Measurements from ENCODE around the gene MGST3.
"Not testable (repeated sequence)": the region's sequence is repeated elsewhere in the genome, so short reads cannot be mapped to it uniquely, and the experiment has no call there.

Gene MGST3

DNA sequence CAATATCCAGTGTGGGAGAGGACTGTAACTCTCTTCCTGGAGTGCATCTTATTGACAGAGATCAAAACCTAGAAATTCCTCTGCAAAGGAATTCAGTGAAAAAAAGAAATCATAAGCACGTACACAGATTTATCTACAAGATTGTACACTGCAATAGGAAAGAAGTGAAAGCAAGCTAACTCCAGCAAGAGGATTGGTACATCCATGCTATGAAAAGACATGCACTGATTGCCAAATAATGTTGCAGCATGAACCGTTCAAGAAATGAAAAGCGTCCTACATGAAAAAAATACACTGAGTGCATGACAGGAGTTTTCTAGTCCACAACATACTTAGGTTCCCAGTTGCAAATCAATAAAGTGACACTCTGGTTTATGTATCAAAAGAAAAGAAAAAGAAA is 1.9 kb upstream of the MGST3 start:
- DNase-seq (ENCODE audit: low read depth), result no peak

DNA sequence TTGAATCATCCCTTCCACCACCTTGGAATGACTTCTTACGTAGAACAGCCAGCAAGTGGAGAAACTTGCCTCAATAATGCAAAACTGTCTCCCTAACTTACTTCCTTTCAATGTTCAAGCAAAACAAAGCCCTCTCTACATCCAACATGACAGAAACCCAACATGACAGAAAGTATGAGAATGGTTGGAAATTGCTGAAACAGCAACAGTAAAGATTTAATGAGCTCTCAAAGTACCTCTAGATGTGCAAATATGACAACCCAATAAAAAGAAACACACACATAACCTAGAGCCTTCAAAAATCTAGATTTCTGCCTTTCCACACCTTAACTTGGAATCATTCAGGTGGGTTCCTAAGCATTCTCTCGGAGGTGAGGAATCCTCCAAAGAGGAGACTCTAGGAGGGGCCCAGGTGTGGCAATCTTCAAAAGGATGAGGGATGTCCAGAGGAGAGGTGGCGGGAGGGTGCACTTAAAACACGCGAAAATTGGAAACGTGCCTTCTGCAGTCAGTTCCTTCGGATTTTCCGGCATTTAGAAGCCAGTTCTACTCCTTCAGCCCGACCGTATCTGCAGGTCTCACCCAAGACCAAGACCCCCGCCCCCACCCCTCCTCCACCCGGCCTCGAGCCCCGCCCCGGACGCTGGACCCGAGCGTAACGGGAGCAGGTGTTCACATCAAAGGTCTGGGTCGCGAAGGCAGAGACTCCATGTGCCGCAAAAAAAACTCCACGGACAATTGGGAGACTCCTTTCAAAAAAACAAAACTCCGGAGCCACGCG is 996 bp upstream of the MGST3 start:
- no peak for DNase-seq (ENCODE audit: low read depth)

DNA sequence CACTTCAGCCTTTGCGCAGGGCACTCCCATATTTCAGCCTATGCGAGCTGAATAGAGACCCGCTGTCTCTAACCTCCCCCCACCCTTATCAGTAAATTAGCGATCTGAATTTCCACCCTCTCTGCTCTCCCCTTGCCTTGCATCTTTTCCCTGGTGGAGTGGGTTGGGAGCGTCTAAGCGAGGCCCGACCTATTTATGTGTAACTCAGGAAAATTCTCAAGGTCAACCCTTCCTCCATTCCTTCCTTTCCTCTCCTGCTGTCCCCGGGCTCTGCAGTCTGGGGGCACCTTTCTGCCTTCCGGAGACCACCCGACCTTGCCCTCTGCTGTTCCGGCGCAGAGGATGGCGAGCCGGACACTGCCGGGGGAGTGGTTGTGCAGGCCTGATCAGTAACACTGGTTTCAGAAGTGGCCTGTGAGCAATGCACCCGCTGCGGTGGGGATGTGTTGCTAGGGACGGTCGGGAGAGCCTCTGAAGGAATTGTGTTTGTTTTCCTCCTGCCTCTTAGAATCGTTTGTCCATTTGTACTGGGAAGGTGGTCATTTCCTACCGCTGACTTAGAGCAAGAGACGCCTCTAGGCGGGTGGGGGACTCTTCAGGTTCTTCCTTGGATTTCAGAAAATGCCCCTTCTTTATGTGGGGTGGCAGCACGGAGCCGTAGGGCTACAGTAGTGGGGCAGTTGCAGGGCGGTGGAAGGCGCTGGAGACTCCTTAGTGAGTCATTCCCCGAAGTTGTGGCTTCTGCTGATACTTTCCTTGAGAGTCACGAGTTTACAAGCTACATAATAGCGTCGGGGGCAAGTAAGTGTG is 513 bp downstream of the MGST3 start:
- peak; percentile 77 for DNase-seq (ENCODE audit: low read depth)

DNA sequence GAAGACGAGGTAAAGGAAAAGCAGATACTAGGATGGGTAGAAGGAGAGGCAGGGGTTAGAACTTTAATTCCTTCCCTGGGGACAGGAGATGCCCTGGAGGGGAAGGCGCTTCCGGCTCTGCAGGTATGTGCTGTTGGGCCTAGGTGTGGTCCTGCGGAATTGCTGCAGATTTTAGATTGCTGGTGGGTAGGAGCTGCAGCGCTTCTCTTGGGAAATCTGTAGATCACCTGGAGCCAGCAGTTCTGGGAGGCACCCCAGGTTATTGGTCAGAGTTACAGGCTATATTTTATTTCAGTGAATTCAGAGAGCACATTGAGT is 1.1 kb downstream of the MGST3 start:
- DNase-seq (ENCODE audit: low read depth), result no peak

DNA sequence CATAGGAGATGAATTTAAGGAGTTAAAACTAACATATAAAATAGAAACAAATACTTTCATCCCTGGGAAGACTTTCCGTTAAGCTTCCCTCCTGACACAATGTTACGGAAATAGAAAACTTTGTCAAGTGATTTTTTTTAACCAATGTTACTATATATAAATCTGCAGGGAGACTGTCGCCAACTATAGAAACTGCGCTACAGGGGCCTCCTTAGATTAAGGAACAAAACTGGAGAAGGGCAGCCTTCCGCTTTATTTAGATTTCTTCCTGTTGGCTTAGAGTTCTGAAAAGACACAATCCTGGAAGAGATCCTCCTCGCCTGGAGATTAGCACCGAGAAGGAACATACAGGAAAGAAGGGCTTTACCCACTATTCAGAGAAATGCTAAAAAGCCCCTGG is 1.5 kb downstream of the MGST3 start:
- DNase-seq (ENCODE audit: low read depth), result no peak

DNA sequence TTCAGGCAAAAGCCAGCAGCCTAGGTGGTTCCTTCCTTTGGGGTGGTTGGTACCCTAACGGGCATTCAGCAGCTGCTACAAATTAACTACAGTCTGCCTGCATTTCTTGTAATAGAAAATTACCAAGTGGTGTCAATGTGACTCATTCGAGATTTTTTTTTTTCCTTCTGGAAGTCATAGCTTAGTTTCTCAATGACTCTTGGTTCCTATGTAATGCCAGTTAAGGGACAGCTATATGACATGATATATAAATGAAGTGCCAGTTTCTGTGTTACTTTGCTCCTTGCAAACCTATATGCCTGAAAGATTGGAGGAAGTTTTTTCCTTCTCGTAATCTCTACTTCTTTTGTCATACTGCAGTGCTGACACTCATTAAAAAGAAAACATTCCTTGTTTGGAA is 2.6 kb downstream of the MGST3 start:
- DNase-seq (ENCODE audit: low read depth), result peak; percentile 64

DNA sequence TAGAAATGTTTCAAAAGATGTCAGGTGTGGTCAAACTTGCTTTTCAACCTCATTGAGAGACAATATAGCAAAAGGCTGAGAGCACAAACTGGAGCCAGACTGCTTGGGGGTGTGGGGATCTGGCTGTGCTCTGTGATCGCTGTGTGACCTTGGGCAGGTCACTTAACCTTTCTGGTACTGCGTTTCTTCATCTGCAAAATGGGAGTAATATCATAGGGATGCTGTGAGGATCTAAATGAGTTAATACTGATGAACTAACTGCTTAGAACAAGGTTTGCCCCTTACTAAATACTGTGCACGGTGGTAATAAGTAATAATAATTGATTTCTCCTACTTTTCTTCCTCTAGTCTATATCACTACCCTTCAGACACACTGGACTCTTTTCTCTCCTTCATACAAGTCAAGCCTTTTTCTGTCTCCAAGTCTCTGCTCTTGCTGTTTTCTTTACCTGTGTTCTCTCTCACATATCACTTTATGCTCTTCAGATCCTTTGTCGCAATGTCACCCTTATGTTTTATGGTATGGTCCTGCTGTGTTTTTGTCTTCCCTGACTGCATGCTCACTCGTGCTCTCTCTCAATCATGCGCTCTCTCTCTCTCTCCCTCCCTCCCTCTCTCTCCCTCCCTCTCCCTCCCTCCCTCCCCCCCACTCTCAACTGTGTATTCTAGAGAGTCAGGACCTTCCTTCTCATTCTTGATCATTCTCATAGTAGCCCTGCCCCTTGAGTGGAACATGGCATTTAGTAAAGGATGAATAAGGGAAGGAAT is 3.3 kb downstream of the MGST3 start:
- no peak for DNase-seq (ENCODE audit: low read depth)

DNA sequence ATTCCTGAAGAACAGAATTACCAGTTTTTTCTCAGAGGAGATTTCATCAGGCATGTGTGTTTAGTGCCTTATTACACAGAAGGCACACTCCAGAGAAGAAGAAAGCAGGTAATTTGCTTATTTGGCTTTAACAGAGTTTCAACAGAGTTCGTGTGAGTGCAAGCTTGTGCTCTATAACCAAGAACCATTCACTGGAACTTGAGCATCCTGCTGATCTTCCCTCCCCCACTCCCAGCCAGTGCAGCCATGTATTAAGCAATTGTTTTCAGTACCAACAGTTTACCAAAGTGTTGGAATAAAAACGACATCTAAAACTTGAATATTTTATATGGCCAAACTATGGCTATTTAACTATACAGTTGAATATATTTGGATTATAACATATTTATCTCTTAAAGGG is 4.3 kb downstream of the MGST3 start:
- peak; percentile 75 for DNase-seq (ENCODE audit: low read depth)

DNA sequence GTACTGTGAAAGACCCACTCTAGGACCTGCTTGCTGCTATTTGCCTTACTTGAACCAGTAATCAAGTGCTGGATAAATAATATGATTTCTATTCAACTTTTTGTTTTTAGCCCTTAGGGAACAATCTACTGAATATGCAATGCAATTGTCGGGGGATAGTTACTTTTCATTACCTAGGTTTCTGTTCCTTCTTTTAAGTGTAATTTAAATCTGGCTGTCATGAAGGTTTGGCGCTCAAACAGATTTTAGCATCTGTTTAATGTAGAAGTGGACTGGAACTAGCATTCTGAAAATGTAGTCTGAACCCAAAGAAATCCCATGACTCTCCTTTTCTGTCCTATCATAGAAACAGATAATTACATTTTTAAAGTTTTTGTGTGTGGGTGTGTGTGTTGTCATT is 4.8 kb downstream of the MGST3 start:
- DNase-seq (ENCODE audit: low read depth), result no peak

DNA sequence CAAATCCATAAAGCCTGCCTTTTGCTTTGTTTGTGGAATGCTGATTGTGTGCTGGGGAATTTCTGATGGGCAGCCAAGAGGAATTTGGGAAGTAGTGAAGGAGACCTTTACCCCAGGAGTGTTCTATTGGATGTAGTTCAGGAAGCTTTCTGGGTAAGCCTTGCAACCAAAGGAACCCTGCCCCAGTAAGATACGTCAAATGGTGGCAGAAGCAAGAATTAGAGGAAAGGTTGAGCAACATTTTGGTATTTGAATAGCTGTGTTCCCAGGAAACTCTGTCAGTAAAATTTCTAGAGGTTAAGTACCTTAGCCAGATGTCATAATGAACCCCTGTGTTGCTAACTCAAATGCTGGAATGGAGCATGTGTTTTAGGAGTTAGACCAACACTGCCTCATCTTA is 6.4 kb downstream of the MGST3 start:
- peak; percentile 87 for DNase-seq (ENCODE audit: low read depth)

DNA sequence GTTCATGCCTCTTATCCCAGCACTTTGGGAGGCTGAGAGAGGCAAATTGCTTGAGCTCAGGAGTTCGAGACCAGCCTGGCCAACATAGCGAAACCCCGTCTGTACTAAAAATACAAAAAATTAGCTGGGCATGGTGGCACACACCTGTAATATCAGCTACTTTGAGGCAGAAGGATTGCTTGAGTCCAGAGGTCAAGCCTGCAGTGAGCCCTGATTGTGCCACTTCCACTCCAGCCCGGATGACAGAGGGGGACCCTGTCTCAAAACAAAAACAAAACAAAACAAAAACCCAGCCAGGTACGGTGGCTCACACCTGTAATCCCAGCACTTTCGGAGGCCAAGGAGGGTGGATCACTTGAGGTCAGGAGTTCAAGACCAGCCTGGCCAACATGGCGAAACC is 7.2 kb downstream of the MGST3 start:
- DNase-seq (ENCODE audit: low read depth), result not testable (repeated sequence)

DNA sequence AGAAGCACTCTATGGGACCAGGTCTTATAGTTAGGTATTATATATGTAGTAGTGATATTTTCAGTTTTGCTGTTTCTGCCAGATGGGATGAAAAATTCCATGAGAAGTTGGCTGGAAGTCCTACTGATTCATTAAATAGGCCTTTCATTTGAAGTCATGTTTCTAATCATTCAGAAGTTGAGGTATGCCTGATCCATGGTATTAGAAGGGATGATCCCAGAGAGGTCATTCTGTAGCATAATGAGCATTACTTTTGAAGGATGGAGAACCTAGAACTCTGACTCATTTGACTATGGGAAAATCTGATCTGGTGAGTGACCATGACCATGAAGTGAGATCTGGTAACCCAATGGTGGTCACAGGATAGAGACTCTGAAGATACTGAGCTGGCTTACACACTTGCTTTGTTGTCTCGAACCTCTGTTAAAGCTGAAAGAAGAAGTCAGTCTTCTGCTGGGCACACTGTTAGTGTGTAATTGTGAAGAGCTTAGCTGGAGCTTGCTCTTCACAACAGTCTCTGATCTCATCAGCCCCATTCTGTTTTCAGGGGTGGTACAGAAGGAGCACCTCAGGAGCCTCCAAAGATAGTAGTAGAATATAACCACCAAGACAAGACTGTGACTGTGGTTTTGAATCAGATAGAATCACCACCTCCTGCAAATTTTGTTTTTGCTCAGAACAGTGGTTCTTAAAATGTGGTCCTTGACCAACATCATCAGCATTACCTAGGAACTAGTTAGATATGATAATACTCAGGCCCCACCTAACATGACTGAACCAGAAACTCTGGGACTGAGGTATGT is 9.0 kb downstream of the MGST3 start:
- DNase-seq (ENCODE audit: low read depth), result no peak

DNA sequence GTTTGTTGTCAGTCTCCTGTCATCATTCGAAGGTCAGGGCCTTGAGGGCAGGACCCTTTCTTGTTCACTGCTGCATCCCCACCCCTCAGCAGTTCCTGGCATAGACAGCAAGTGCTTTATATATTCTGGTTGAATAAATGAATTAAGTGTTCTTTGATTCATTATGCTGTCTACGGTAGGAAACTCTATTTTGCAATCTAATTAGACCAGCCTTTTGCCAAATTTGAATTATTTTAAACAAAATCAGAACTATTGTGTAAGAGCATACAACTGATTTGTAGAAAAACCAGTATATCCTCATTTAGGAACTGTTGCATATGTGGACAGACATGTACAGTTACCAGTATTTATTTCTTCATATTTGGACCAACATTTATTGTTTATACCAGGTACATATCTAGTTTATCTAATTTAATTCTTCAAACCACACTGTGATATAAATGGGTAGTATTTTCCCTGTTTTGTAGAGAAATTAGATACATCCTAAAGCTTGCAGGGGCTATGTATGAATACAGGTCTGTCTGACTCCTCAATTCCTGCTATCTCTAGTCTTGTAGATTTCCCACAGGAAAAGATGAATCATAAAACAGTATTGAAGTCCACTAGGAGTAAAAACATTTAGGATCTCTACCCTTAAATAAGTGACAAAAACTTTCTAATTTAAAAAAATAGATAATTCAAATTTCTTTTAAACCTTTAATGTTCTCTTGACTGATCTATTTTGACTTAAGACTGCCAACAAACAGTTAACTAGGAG is 10.4 kb downstream of the MGST3 start:
- DNase-seq (ENCODE audit: low read depth), result peak; percentile 52

DNA sequence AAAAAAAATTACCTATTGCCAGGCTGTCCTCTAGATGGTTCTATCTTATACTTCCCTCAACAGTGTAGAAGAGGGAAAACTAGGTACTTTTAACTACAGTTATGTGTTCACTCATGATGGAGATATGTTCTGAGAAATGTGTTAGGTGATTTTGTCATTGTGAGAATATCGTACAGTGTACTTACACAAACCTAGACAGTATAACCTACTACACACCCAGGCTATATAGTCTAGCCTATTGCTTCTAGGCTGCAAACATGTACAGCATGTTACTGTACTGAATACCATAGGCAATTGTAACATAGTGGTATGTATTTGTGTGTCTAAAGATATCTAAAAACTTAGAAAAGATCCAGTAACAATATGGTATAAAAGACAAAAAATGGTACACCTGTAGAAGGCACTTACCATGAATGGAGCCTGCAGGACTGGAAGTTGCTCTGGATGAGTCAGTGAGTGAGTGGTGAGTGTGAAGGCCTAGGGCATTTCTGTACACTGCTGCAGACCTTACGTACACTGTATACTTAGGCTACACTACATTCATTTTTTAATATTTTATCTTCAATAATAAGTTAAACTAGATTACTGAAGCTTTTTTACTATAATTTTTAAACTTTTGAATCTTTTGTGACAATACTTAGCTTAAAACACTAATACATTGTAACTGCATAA is 13.2 kb downstream of the MGST3 start:
- no peak for DNase-seq (ENCODE audit: low read depth)

DNA sequence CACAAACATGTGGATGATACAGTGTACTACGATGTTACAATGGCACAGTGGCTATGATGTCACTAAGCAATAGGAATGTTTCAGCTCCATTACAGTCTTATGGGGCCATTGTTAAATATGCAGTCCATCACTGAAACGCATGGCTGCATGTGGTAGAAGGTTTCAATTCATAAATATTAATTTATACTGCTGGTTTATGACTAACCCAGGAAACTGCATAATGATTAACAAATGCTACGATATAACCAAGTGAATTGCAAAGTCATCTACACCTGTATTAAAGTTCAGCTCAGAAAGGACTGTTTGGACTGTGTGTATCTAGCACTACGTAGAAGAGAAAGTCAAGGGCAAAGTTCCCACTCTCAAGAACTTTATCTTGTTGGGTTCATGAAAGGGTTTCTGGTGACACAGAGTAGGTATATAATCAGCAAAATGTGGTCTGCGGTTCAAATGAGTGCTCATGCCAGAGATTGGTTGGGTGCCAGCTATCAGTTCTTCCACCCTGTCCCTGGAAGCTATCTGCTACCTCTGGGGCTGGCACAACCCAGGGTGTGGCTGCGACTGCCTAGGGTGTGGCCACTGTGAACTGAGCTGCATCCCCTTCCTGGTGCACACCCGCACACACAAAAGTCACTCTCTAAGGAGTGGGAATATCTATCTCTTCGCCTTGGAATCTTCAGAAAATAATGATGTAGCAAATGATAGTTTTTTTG is 14.8 kb downstream of the MGST3 start:
- peak; percentile 56 for DNase-seq (ENCODE audit: low read depth)

DNA sequence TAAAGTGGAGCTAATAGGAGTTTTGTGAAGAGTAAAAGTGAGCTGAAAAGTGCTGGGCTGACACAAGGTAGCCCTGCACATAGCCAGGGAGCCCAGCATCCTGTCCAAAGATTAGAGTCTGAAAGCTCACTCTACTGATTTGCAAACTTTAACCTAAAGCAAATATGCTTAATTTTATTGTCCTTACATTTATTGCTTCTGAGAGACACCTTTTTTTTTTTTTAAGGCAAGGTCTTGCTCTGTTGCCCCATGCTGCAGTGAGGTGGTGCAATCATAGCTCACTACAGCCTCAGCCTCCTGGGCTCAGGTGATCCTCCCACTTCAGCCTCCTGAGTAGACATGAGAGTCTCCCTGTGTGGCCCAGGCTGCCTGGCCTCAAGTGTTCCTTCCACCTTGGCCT is 16.5 kb downstream of the MGST3 start:
- DNase-seq (ENCODE audit: low read depth), result no peak

DNA sequence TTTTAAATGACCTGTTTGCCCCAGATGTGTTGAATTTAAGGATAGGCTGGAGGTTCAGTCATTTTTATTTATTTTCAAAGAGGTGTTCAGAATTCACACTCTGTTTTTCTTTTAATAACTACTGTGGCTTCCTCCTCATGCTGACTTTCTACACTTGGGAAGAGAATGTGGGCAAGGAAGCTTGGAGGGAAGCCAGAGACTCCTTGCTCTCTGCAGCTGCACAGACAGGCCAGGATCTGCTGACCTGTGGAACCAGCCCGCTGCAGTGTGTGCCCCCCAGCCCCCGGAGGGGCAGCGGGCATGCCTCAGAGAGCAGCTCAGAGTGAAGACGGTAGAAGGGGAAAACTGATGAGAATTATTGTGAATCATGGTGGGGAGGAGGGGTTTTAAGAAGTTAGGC is 16.9 kb downstream of the MGST3 start:
- DNase-seq (ENCODE audit: low read depth), result no peak

DNA sequence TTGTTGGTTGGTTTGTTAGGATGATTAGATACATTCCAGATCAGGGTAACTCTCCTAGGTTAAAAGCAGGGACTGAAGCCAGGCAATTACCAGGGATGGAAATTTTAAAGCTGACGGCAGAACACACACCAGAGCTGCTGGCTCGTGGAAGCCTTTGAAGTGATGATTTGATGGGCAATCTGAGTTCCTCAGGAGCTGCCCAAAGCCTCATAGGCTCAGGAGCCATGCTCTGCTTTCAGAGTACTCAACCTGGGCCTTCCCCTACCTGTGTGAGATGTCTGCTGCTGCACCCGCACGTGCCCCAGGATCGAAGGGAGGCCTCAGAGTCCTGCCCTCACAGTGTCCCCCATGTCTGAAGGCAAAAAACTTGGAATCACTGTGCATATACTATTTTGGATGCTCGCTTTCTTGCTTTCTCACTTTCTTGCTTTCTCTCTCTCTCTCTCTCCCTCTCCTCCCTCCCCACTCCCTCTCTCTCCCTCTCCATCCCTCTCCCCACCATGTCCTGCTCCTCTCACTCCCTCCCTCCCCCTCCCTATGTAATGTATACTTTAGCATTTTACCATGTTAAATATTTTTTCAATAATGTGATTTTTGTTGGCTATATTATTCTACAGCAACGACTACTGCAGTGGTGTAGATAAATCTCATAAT is 18.0 kb downstream of the MGST3 start:
- DNase-seq (ENCODE audit: low read depth), result no peak

DNA sequence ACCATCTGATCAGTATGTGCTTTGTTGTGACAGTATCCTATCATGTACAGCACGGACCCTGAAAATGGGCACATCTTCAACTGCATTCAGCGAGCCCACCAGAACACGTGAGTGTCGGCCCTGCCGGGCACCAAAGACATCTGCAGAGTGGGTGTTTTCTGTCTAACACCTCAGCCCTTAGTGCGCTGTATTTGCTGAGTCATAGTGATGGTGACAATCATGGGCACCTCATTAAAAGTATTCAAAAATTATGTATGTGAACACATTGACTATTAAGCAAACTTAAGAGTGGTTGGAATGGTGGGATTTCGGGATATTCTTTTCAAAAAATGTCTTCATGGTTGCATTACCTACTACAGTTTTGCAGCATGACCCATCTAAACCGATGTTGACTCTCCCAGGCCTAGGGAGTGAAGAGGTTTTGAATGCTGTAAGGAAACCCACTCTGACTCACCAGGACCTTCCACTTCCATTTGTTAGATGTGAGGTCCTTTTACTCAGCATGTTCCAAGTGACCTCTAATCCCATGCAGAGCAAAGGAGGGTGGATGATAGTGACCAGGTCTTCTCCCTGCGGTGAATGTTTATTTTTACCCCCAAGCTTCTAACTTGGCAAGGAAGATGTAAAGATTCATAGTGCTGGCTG is 20.1 kb downstream of the MGST3 start:
- no peak for DNase-seq (ENCODE audit: low read depth)
